HCT116 (cell line): ENCODE measurements around the gene TRRAP. TPM values are rescaled to one million over a fixed set of nuclear protein-coding genes. Genes with fewer than 3 reads are reported as not detected.

Source experiments
- ATAC-seq: fragments of 200-7000 bp; cut with Tn5 transposase; 2 replicates; pipeline ENCODE4 v1.9.1; 2020; ENCODE audit warnings: mild to moderate bottlenecking, moderate library complexity
- BruUV-seq: library from RNA; stranded (reverse); fragments of 400-500 nt; replicated peaks from 2 replicates; lab custom pipeline; 2021; lab: Mats Ljungman, UMichigan
- CTCF ChIA-PET: fragments of 300-600 bp; sonication (Branson Sonifier 250); formaldehyde crosslinking; loops from one replicate; lab custom pipeline; 2021; ENCODE audit warnings: antibody characterized with exemption; lab: Charles Lee
- POLR2A ChIA-PET: fragments of 300-600, 350-600 bp; sonication (Branson Sonifier 250); formaldehyde crosslinking; loops from one replicate; lab custom pipeline; 2021; ENCODE audit warnings: antibody characterized with exemption; lab: Charles Lee
- RAD21 ChIA-PET, 2 experiments: fragments of 300-600 bp; sonication (Branson Sonifier 250); formaldehyde crosslinking; loops; one replicate each; lab custom pipeline; 2023; ENCODE audit warnings: low total read pairs in 2 of 2; ENCODE audit not compliant: uncharacterized antibody in 2 of 2, unreplicated experiment in 2 of 2, low non-redundant PET in 1 of 2; lab: Charles Lee
- DNase-seq: peaks from one replicate; pipeline ENCODE4 v3.0.0-alpha.2; 2010; ENCODE audit warnings: low read depth, low spot score
- H2AFZ ChIP-seq: fragments of 200-600 bp; shearing (Covaris generic), sonication (generic); 2 replicates; pipeline ENCODE4 v1.6.1; 2017; ENCODE audit warnings: low read depth, mixed run types, mixed read lengths, antibody characterized with exemption, low read length; ENCODE audit not compliant: poor library complexity, severe bottlenecking
- H3K27ac ChIP-seq: 2 replicates; pipeline ENCODE4 v1.5.1; 2012; ENCODE audit warnings: low read depth, low read length
- H3K27me3 ChIP-seq: fragments of 200-600 bp; sonication (generic); 2 replicates; pipeline ENCODE4 v1.6.1; 2016; ENCODE audit warnings: mixed run types, low read length, mixed read lengths; ENCODE audit not compliant: insufficient read depth
- H3K36me3 ChIP-seq, 2 experiments: fragments of 200-500 bp in 1 of 2; fragments of 200-600 bp in 1 of 2; sonication (Bioruptor generic) in 1 of 2; sonication (generic) in 1 of 2; 2 replicates each; pipeline versions ENCODE4 v1.5.1 to v1.6.1; 2014 to 2016; ENCODE audit warnings: low read length in 2 of 2, inconsistent platforms in 1 of 2, mixed read lengths in 1 of 2, mixed run types in 1 of 2; ENCODE audit not compliant: insufficient read depth in 2 of 2, control insufficient read depth in 1 of 2
- H3K4me1 ChIP-seq, 2 experiments: fragments of 200-600 bp in 1 of 2; sonication (generic) in 1 of 2; 2 replicates each; pipeline versions ENCODE4 v1.5.1 to v1.6.1; 2012 to 2017; ENCODE audit warnings: low read length in 2 of 2, inconsistent platforms in 1 of 2, mild to moderate bottlenecking in 1 of 2, mixed read lengths in 1 of 2, mixed run types in 1 of 2, moderate library complexity in 1 of 2; ENCODE audit not compliant: insufficient read depth in 2 of 2, control insufficient read depth in 1 of 2
- H3K4me2 ChIP-seq: fragments of 200-600 bp; sonication (generic); 2 replicates; pipeline ENCODE4 v1.6.1; 2017; ENCODE audit warnings: mixed run types, low read length, mixed read lengths
- H3K4me3 ChIP-seq, 2 experiments: fragments of 200-600 bp in 1 of 2; sonication (generic) in 1 of 2; replicated peaks in 1 of 2; 2 replicates each; pipeline ENCODE4 v1.5.1; 2011 to 2016; ENCODE audit warnings: low read length in 2 of 2, control low read depth in 1 of 2, low read depth in 1 of 2, mild to moderate bottlenecking in 1 of 2, mixed read lengths in 1 of 2, mixed run types in 1 of 2
- H3K79me2 ChIP-seq: fragments of 200-600 bp; sonication (generic); 2 replicates; pipeline ENCODE4 v1.6.1; 2017; ENCODE audit warnings: mild to moderate bottlenecking, mixed run types, low read length, moderate library complexity, mixed read lengths; ENCODE audit not compliant: insufficient read depth
- H3K9ac ChIP-seq: fragments of 200-600 bp; sonication (generic); 2 replicates; pipeline ENCODE4 v1.6.1; 2016; ENCODE audit warnings: low read length, mixed read lengths
- H3K9me2 ChIP-seq: fragments of 200-600 bp; sonication (generic), shearing (Covaris generic); 2 replicates; pipeline ENCODE4 v1.6.1; 2017; ENCODE audit warnings: mixed run types, mild to moderate bottlenecking, moderate library complexity; ENCODE audit not compliant: insufficient read depth
- H3K9me3 ChIP-seq, 2 experiments: fragments of 200-500 bp in 1 of 2; fragments of 200-600 bp in 1 of 2; sonication (Bioruptor generic) in 1 of 2; sonication (generic) in 1 of 2; 2 replicates each; pipeline ENCODE4 v1.6.1; 2014 to 2017; ENCODE audit warnings: low read length in 2 of 2, mixed read lengths in 2 of 2, inconsistent platforms in 1 of 2, low read depth in 1 of 2, mild to moderate bottlenecking in 1 of 2, mixed run types in 1 of 2, moderate library complexity in 1 of 2; ENCODE audit not compliant: control insufficient read depth in 1 of 2, insufficient read depth in 1 of 2
- H4K20me1 ChIP-seq: fragments of 200-600 bp; sonication (generic), shearing (Covaris generic); 2 replicates; pipeline ENCODE4 v1.6.1; 2017; ENCODE audit warnings: mixed run types, mild to moderate bottlenecking, moderate library complexity; ENCODE audit not compliant: insufficient read depth
- EGR1 ChIP-seq: IDR thresholded peaks from 2 replicates; pipeline ENCODE4 v1.6.1; 2012; ENCODE audit warnings: low read depth
- EZH2phosphoT487 ChIP-seq: fragments of 200-600 bp; IDR thresholded peaks from 2 replicates; pipeline ENCODE4 v1.6.1; 2018; ENCODE audit warnings: antibody characterized with exemption, borderline replicate concordance
- MAX ChIP-seq: IDR thresholded peaks from 2 replicates; pipeline ENCODE4 v1.6.1; 2012
- SIN3A ChIP-seq: IDR thresholded peaks from 2 replicates; pipeline ENCODE4 v1.6.1; 2012; ENCODE audit warnings: low read depth
- SP1 ChIP-seq: IDR thresholded peaks from 2 replicates; pipeline ENCODE4 v1.6.1; 2012; ENCODE audit warnings: low read depth
- intact Hi-C: fragments of 100-400 bp; cut with micrococcal nuclease; formaldehyde crosslinking; loops from 2 replicates; pipeline ENCODE4 v1.10.0; 2022
- total RNA-seq: library from RNA; stranded (reverse); gene quantifications from one replicate; pipeline ENCODE4 v1.2.1, GENCODE V29; 2021; ENCODE audit not compliant: unreplicated experiment
- TF ChIP-seq, protein P1 (sequence below): IDR thresholded peaks from 2 replicates; pipeline ENCODE4 v1.6.1; 2011; ENCODE audit warnings: mild to moderate bottlenecking, low read length, moderate library complexity; ENCODE audit not compliant: insufficient replicate concordance; ENCODE audit errors: extremely low read depth

TRRAP gene
- total RNA-seq, 1 experiment from 2014 or later, result 44.5 TPM

- Histone ChIP-seq H3K4me3 (no peak overlapping the region), H3K9me3 (no peaks in the 10 kb centered on the region), H4K20me1 (no peaks in the 10 kb centered on the region), H3K27ac (no peak overlapping the region), H3K9me2 (no peaks in the 10 kb centered on the region)
- intact Hi-C loops, result no loop called here
- no TSS peak for BruUV-seq
- CTCF ChIA-PET, result no interaction called here
- TF ChIP-seq EZH2phosphoT487 (no peak), SP1 (no peak), EGR1 (no peak), SIN3A (no peak), MAX (no peak)
- TF ChIP-seq, protein P1, sequence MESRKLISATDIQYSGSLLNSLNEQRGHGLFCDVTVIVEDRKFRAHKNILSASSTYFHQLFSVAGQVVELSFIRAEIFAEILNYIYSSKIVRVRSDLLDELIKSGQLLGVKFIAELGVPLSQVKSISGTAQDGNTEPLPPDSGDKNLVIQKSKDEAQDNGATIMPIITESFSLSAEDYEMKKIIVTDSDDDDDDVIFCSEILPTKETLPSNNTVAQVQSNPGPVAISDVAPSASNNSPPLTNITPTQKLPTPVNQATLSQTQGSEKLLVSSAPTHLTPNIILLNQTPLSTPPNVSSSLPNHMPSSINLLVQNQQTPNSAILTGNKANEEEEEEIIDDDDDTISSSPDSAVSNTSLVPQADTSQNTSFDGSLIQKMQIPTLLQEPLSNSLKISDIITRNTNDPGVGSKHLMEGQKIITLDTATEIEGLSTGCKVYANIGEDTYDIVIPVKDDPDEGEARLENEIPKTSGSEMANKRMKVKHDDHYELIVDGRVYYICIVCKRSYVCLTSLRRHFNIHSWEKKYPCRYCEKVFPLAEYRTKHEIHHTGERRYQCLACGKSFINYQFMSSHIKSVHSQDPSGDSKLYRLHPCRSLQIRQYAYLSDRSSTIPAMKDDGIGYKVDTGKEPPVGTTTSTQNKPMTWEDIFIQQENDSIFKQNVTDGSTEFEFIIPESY, result no peak
- TF ChIP-seq, all 23 proteins: peak for 0
- H3K9ac ChIP-seq, result no peak overlapping the region
- H2AFZ ChIP-seq, result no peak overlapping the region
- H3K36me3 ChIP-seq, result peaks cover 22 to 47% of the 10 kb centered on the region in 2 experiments
- no peaks in the 10 kb centered on the region for H3K79me2 ChIP-seq
- ChIA-PET POLR2A (no interaction called here), RAD21 (interaction anchor here in 1 of 2 experiments (0.5 kb wide), 1 partner anchor 108 kb away, joined by 3 read pairs; no protein-coding TSS in a partner anchor)
- ATAC-seq (no peak), DNase-seq (no peak)
- H3K27me3 ChIP-seq, result no peaks in the 10 kb centered on the region
- no peaks in the 10 kb centered on the region for H3K4me1 ChIP-seq
- H3K4me2 ChIP-seq, result no peak overlapping the region
Observed at GRCh38 chr7:99034932-99035722, 156.8 kb downstream of the TRRAP start.
